IPS-18c (cell line): ENCODE measurements around the gene RHOA.
"Not testable (repeated sequence)": the region's sequence is repeated elsewhere in the genome, so short reads cannot be mapped to it uniquely, and the experiment has no call there.

Experiments used
- H3K4me3 ChIP-seq: 2 replicates; pipeline ENCODE4 v1.7.0; 2013; ENCODE audit warnings: low read depth, mild to moderate bottlenecking, low read length, moderate library complexity; ENCODE audit not compliant: insufficient read depth
- H3K9me3 ChIP-seq: one replicate; pipeline ENCODE4 v1.6.1; 2013; ENCODE audit warnings: mild to moderate bottlenecking, low read length, moderate library complexity; ENCODE audit not compliant: control insufficient read depth, insufficient read depth

RHOA gene

DNA sequence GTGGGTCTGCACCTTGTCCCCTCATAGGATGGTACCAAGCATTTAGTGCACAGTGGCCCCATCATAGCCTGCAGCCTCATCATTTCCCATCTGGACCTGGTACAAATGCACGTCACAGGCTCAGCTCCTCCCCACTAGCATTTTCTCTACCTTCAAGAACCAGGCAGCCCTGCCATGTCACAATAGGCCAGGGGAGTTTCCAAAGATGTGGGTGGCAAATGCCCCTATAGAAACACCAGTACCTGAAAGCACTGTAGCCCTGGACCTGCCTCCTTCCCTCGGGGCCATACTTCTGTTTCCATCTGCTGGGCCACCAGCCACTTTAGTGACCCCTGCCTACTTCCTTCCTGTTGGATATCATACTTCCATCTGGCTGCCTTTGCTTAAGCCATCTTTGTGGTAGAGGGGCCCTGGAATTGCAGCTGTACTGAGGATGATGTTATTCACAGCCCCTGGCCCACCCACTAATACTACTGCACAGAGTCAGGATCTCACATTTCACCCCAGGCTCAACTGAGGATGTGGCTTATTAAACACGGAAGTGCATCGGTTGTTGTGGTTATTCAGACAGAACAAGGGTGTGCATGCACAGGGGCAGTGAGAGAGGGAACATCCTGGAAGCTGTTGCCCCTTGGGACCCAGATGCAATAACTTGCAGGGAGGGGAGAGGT lies 4.3 kb upstream of the RHOA start:
- Histone ChIP-seq H3K4me3 (no peak overlapping the region), H3K9me3 (no peaks in the 10 kb centered on the region)

DNA sequence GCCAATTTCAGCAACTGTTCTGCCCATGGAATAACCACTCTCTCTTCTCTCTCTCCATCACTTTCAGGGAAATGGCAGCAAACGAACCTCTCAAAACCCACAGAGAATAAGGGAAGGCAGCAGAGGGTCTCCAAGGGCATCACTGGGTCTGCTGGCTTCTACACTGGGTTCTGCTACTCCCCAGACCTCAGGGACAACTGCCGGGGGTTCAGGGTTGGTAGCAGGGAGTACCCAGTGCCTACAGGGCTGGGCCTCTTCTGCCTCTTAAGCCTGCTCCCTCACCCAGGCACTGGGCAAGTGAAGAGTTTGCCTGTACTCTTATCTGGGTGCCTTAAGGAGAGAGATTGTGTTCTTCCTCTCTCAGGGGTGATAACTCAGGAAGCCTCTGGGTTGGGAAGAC lies 3.0 kb upstream of the RHOA start:
- Histone ChIP-seq H3K4me3 (no peak overlapping the region), H3K9me3 (no peaks in the 10 kb centered on the region)

DNA sequence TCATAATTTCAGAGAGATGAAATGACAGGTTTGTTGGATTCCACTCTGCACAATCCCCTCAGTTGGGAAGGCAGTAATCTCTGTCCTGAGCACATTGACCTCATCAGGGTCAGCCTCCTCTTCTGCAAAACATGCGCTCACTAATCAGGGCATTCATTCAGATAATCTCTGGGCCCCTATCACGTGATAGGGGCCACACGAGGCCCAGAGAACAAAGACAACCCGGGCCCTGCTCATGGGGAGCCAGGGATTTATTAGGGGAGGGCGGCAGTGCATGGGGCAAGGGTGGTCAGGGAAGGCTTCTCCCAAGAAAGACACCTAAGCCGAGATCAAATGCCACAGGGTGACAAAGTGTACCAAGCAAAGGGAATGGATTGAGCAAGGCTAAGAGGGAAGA lies 1.6 kb upstream of the RHOA start:
- H3K9me3 ChIP-seq = no peaks in the 10 kb centered on the region
- H3K4me3 ChIP-seq = peak overlapping the region; percentile 96; the same call in 1 of the 2 replicates

DNA sequence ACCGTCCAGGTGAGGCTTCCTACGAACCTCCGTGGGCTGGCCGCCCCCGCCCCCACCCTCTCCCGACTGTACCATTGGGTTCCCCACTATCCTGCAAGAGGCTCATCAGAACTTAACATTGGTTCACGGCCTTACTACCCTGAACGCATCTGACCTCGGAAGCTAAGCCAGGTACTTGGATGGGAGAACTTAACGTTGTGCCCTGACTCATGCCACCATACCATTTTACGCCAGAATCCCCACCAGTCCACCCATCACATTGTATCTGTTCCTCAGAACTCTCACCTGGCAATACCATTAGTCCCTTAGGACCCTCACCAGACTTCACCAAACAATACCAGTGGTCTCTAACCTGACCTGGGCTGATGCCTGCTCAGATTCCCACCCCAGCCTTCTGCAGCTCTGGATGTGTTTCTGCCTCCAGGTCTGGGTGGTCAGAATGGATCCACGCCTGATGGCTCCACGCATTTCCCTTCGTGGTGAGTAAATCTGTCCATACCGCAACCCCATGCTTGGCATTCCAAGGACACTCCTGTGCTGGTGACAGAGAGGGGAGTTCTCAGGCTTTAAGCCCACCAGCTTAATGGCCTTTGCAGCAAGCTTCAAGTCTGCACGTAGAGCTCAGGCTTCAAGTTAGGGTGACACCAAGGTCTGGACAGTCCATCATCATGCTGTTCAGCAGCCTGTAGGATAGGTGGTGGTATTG lies 1.0 kb upstream of the RHOA start:
- peak overlapping the region; percentile 96 for H3K4me3 ChIP-seq
- no peaks in the 10 kb centered on the region for H3K9me3 ChIP-seq

DNA sequence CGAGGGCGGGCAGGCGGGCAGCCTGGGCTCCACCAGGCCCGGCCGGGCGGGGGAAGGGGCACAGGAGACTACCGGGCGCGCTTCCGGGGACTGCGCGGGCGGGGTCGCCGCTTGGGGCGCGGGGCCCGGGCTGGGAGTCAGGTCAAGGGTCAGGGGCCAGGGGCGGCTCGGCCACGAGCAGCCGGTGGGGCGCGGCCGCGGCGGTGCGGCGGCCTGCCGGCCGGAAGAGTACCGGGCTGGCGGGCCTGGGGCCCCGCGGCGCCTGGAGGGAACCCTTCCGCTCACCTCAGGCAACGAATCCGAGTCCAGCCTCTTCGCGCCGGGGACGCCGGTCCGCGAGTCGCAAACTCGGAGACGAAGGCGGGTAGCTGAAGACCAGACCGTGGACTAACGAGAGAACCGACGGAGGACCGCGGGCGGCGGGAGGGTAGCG lies 225 bp downstream of the RHOA start:
- H3K4me3 ChIP-seq = peak overlapping the region; percentile 96
- H3K9me3 ChIP-seq = no peaks in the 10 kb centered on the region

DNA sequence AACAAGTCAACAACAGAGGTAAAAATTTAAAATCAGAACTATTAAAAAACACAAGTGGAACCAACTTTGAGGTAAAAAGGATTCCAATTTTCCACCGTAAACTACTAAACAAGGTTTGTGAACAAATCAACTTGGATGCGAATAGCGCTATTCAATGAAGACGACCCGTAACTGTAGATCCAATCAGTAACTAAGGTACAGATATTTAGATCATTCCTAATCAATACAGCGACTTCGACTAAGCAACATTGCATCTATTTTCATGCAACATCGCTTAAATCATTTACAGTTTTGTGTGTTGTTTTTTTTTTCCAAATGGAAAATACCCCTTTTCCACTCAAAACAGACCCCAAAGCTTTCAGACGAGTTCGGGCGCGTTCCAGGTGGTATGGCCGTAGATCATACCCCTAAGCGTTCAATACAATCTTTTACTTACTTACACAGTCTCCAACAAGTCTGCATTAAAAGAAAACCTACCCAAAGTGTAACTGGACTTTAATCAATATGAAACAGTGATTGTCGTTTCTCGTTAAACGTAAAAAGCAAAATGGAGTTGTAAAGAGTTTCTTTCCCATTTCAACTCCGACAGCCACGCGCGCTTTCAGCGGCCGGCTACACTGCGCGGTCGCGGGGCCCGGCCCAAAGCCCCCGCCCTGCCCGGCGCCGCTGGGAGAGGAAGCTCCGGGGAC lies 786 bp downstream of the RHOA start:
- peak overlapping the region; percentile 96 for H3K4me3 ChIP-seq
- no peaks in the 10 kb centered on the region for H3K9me3 ChIP-seq

DNA sequence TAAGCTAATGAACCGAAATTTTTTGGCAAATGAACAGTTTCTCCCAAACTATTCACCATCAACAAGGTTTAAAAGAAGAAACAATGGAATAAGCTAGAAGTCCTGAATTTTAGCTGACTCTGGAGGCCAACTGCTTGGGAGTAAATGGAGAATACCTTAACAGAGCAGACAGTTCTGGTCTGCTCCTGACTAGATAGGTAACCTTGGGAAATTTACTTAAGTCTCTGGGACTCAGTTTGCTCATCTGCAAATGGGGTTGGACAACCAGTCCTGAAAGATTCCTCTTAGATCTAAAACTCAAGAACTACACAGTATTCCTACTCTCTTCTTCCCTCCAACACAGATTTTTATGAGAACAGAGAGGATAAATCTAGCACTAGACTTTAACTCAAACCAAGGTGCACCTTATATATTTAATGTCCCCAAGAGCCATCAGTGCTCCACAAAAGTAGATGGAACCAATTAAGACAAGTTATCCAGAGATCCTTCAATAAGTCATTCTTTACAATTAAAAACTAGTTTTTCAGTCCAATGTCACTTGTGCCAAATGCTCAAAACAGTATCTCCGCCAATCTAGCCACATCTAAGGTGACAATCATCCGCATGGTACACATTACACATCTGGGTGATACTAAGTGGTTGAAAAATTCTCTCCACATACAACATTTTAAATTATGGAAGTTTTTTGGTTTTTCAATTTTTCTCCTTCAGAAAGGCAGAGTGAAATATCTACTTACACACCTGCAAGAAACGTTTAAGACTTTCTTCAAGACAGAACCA lies 1.5 kb downstream of the RHOA start:
- H3K9me3 ChIP-seq = no peaks in the 10 kb centered on the region
- H3K4me3 ChIP-seq = peak overlapping the region; percentile 96

DNA sequence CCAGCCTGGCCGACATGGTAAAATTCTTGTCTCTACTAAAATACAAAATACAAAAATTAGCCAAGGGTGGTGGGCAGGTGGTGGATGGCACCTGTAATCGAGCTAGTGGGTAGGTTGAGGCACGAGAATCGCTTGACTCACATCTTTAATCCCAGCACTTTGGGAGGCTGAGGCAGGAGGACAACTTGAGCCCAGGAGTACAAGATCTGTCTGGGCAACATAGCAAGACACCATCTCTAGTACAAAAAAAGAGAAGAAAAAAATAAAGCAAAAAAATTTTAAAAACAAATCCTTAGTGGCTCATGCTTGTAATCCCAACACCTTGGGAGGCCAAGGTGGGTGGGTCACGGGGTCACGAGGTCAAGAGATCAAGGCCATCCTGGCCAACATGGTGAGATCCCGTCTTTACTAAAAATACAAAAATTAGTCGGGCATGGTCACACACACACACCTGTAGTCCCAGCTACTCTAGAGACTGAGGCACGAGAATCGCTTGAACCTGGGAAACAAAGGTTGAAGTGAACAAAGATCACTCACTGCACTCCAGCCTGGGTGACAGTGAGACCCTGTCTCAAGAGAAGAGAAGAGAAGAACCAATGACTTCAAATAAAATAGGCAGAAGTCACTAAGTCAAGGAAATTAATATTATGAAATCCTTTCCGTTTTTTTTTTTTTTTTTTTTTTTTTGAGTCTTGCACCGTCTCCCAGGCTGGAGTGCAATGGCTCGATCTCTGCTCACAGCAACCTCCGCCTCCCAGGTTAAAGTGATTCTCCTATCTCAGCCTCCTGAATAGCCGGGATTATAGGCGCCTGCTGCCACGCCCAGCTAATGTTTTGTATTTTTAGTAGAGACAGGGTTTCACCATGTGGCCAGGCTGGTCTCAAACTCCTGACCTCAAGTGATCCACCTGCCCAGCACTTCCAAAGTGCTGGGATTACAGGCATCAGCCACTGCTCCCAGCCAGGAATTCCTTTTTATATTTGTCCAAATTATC lies 4.9 kb downstream of the RHOA start:
- Histone ChIP-seq H3K4me3 (no peak overlapping the region), H3K9me3 (peaks cover 2% of the 10 kb centered on the region)

DNA sequence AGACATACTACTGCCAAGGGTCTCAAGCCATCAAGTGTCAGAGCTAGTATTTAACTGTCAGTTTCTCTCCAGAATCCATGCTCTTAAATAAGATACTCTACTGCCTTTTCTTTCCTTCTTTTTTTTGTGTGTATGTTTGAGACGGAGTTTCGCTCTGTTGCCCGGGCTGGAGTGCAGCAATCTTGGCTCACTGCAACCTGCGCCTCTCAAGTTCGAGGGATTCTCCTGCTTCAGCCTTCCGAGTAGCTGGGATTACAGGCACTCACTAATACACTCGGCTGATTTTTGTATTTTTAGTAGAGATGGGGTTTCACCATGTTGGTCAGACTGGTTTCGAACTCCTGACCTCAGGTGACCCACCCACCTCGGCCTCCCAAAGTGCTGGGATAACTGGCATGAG lies 6.2 kb downstream of the RHOA start:
- not testable (repeated sequence) for H3K4me3 ChIP-seq, H3K9me3 ChIP-seq

DNA sequence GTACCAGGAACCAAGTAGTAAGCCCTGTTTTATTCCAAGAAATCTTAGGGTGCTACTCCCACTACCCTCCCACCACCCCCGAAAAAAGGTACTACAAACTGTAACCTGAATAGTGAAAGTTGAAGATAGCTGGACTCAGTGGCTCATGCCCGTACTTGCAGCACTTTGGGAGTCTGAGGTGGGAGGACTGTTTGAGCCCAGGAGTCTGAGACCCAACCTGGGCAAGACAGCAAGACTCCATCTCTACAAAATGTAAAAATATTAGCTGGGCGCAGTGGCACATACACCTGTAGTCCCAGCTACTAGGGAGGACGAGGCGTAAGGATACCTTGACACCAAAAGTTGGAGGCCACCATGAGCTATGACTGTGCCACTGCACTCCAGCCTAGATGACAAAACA lies 7.9 kb downstream of the RHOA start:
- Histone ChIP-seq H3K4me3 (no peak overlapping the region), H3K9me3 (peaks cover 2% of the 10 kb centered on the region)

DNA sequence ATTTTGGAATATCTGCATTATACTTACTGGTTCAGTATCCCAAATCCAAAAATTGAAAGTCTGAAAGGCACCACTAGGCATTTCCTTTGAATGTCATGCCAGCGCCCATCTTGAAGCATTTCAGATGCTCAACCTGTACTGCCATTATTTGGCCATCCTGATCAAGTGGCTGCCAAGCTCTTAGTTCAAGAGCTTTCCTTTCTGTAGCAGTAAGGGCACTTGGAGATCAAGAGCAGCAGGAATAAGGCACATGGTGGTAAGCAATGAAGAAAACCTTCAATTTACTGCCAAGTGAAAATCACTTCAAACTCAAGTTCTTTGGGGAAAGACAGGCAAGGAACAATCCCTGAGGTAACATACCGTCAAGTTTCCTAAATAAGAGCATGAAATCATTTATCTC lies 10.0 kb downstream of the RHOA start:
- Histone ChIP-seq H3K4me3 (no peak overlapping the region), H3K9me3 (peaks cover 2% of the 10 kb centered on the region)

DNA sequence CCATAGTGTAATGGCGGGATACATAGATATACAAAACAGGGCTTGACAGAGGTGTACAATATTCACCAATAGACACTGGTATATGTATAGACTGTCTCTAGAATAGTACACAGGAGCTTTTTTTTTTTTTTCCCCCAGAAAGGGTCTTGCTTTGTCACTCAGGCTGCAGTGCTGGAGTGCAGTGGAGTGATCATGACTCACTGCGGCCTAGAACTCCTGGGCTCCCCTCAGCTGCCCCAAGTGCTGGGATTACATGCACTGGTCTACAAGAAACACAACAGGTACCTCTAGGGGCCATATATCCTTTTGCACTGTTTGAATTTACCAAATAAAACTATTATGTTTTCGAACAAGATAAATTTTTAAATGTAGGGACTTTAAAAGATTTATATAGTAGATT lies 12.3 kb downstream of the RHOA start:
- Histone ChIP-seq H3K9me3 (peaks cover 2% of the 10 kb centered on the region), H3K4me3 (no peak overlapping the region)

DNA sequence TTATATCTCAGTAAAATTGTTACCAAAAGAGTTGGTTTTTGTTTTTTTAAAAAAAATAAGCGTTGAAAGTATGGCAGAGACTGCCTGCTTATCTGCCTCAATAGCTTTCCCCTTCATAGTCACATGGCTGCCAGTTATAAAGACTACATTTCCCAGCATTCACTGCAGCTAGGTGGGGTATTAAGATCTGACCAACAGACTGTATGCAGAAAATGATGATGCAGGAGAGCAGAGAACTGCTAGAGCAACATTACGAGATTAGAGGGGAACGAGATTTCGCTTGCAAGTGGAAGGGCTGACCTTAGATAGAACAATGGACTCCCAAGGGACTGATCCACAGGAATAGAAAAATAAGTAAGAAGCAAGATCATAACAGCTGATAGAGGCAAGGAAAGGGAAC lies 14.3 kb downstream of the RHOA start:
- H3K4me3 ChIP-seq = no peak overlapping the region

DNA sequence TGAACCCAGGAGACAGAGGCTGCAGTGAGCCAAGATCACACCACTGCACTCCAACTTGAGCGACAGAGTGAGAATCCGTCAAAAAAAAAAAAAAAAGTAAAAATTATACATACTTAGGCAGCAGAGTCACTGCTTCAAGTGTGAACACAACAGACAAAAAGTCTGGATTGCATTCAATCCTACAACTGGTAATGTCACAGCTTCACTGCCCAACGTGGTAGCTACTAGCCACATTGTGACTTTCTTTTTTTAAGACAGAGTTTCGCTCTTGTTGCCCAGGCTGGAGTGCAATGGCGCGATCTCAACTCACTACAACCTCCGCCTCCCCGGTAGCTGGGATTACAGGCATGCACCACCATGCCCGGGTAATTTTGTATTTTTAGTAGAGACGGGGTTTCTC lies 20.5 kb downstream of the RHOA start:
- not testable (repeated sequence) for H3K9me3 ChIP-seq

More for the DNA sequence above, 14.3 kb downstream of the RHOA start:
- no peaks in the 10 kb centered on the region for H3K9me3 ChIP-seq

DNA sequence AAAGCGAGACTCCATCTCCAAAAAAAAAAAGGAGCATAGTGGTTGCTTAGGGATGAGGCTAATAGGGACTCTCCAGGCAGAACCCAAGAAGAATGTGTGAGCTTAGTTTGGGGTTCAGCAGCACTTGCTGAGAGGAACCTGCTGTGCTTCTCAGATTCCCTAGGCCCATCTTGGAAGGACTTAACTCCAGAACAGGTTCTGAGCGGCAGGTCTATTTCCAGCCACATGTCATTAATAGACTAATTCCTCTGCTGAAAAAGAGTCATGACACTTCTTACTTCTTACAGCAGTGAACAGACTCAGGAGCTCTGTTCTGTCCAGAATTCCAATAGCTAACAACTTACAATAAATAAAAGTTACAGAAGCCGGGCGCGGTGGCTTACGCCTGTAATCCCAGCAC lies 22.5 kb downstream of the RHOA start:
- Histone ChIP-seq H3K9me3 (no peaks in the 10 kb centered on the region), H3K4me3 (no peak overlapping the region)

More for the DNA sequence above, 20.5 kb downstream of the RHOA start:
- not testable (repeated sequence) for H3K4me3 ChIP-seq

DNA sequence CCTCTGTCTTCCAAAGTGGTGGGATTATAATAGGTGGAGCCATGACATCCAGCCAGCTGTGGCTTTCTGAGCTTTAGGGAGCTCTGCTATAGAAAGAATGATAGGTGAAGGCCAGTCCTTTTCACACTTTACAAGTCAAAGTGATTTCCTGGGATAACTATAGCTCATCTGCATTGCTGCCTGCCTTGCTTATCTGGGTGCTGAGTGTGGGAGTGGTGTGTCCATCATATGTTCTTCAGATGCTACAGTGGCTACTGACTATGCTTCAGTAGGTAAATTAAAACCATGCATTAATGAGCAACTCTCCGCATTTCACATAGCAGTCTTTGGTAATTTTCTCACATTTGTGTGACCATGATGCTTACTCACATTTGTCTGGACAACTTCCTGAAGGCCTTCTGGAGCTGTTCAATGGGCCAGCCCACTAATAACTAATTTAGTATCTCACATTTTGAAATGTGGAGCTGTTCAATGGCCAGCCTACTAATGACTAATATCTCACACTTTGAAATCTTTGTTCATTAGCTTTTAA lies 23.4 kb downstream of the RHOA start:
- Histone ChIP-seq H3K9me3 (no peaks in the 10 kb centered on the region), H3K4me3 (no peak overlapping the region)
